GM23338 (cell line): Measurements from ENCODE around the gene PTTG1IP.

Source experiments
- CTCF ChIP-seq, 2 experiments: fragments of 200-600 bp in 1 of 2; sonication (generic) in 1 of 2; conservative IDR thresholded peaks; 2 replicates each; pipeline versions ENCODE4 v1.5.1 to v1.6.1; 2016 to 2017; ENCODE audit warnings: antibody characterized with exemption in 2 of 2, low read depth in 2 of 2, mild to moderate bottlenecking in 2 of 2, moderate library complexity in 1 of 2
- EZH2 ChIP-seq: fragments of 200-600 bp; sonication (generic); IDR thresholded peaks from one replicate; pipeline ENCODE4 v1.8.0; 2017; ENCODE audit warnings: antibody characterized with exemption, mild to moderate bottlenecking, low read depth; ENCODE audit not compliant: unreplicated experiment
- JUNB ChIP-seq: IDR thresholded peaks from one replicate; pipeline ENCODE4 v1.6.1; 2016; ENCODE audit warnings: antibody characterized with exemption; ENCODE audit not compliant: unreplicated experiment
- POLR2AphosphoS5 ChIP-seq: IDR thresholded peaks from 2 replicates; pipeline ENCODE4 v1.6.1; 2016; ENCODE audit warnings: antibody characterized with exemption, low read depth
- ZNF331 ChIP-seq: fragments of 250-450 bp; sonication (Bioruptor Pico); IDR thresholded peaks from 2 replicates; pipeline ENCODE4 v1.5.0; 2020; ENCODE audit warnings: low read depth, mild to moderate bottlenecking, moderate library complexity
- TF ChIP-seq, protein P1 (sequence below): IDR thresholded peaks from 2 replicates; pipeline ENCODE4 v1.6.1; 2016; ENCODE audit warnings: antibody characterized with exemption

GRCh38 chr21:44920694-44921604 is 47.5 kb upstream of the PTTG1IP start, which contains the start of gene ITGB2:
- TF ChIP-seq CTCF (conservative IDR thresholded peaks at IDR 0.05; ENCODE audit: low read depth in 2 of 2) (no peak), JUNB (no peak), POLR2AphosphoS5 (no peak), ZNF331 (CRISPR knock-in tag) (no peak), EZH2 (peak; percentile 47)
- TF ChIP-seq, protein P1, sequence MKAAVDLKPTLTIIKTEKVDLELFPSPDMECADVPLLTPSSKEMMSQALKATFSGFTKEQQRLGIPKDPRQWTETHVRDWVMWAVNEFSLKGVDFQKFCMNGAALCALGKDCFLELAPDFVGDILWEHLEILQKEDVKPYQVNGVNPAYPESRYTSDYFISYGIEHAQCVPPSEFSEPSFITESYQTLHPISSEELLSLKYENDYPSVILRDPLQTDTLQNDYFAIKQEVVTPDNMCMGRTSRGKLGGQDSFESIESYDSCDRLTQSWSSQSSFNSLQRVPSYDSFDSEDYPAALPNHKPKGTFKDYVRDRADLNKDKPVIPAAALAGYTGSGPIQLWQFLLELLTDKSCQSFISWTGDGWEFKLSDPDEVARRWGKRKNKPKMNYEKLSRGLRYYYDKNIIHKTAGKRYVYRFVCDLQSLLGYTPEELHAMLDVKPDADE, result no peak
